Osteoblast (primary cell): ENCODE measurements around the gene KRTAP10-11. TPM values are rescaled to one million over a fixed set of nuclear protein-coding genes. Genes with fewer than 3 reads are reported as not detected.

Experiments used
- DNase-seq: peaks from one replicate; pipeline ENCODE4 v3.0.0; 2011; ENCODE audit warnings: low spot score, mixed read lengths; ENCODE audit not compliant: insufficient read length; ENCODE audit errors: missing footprints
- H2AFZ ChIP-seq: 2 replicates; pipeline ENCODE4 v1.6.0; 2011; ENCODE audit warnings: mild to moderate bottlenecking, low read length
- H3K27ac ChIP-seq: 2 replicates; pipeline ENCODE4 v1.5.1; 2011; ENCODE audit warnings: mild to moderate bottlenecking, low read depth, low read length, moderate library complexity
- H3K27me3 ChIP-seq: 2 replicates; pipeline ENCODE4 v1.6.0; 2012; ENCODE audit warnings: mild to moderate bottlenecking, control low read depth, inconsistent platforms, low read length, moderate library complexity; ENCODE audit not compliant: insufficient read depth
- H3K36me3 ChIP-seq: 2 replicates; pipeline ENCODE4 v1.5.1; 2011; ENCODE audit warnings: mild to moderate bottlenecking, low read length, control low read depth, moderate library complexity; ENCODE audit not compliant: insufficient read depth
- H3K4me1 ChIP-seq: 2 replicates; pipeline ENCODE4 v1.5.1; 2011; ENCODE audit warnings: mild to moderate bottlenecking, low read length, control low read depth, moderate library complexity; ENCODE audit not compliant: insufficient read depth
- H3K4me2 ChIP-seq: 2 replicates; pipeline ENCODE4 v1.6.0; 2011; ENCODE audit warnings: mild to moderate bottlenecking, low read length; ENCODE audit not compliant: insufficient read depth
- H3K4me3 ChIP-seq: fragments of 200-600 bp; sonication (generic); 3 replicates; pipeline ENCODE4 v1.5.1; 2012; ENCODE audit warnings: mild to moderate bottlenecking, low read length, inconsistent platforms; ENCODE audit not compliant: insufficient read depth
- H3K79me2 ChIP-seq: 2 replicates; pipeline ENCODE4 v1.6.0; 2012; ENCODE audit warnings: mild to moderate bottlenecking, low read length, control low read depth, inconsistent platforms; ENCODE audit not compliant: insufficient read depth
- H3K9me3 ChIP-seq: 2 replicates; pipeline ENCODE4 v1.5.1; 2011; ENCODE audit warnings: low read depth, low read length, control low read depth
- H4K20me1 ChIP-seq: 2 replicates; pipeline ENCODE4 v1.6.0; 2012; ENCODE audit warnings: mild to moderate bottlenecking, low read length, control low read depth; ENCODE audit not compliant: insufficient read depth
- total RNA-seq: library from RNA; depleted of rRNA; stranded (reverse); fragments of >200 nt; gene quantifications from 2 replicates; pipeline ENCODE4 v1.2.3, GENCODE V29; 2012
- TF ChIP-seq, protein P1 (sequence below): IDR thresholded peaks from 2 replicates; pipeline ENCODE4 v1.5.1; 2011; ENCODE audit warnings: mild to moderate bottlenecking, low read depth, low read length, moderate library complexity; ENCODE audit errors: extremely low read depth

Gene KRTAP10-11
- total RNA-seq, 1 donor: not detected

DNA sequence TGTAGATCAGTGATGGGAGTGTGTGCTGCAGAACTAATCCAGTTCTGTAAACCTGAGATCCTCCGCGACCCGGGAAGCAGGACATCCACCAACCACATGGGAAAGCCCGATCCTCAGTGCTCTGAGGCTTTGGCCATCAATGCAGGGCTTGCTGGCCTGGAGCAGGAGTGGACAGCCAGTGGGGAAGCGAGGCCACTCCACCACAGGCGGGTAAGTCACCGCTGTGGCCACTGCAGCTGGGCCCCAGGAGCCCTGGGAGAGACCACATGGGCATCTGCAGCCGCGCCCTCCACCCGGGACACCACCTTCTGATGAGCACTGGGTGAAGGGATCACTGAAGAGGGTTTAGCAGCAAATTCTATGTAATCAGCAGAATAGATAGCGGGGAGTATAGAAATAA is 34.9 kb downstream of the KRTAP10-11 start:
- DNase-seq: no peak
- Histone ChIP-seq H4K20me1 (no peaks in the 10 kb centered on the region), H2AFZ (no peak overlapping the region), H3K27me3 (peaks cover 7% of the 10 kb centered on the region), H3K4me1 (no peaks in the 10 kb centered on the region), H3K4me3 (no peak overlapping the region), H3K27ac (no peak overlapping the region), H3K79me2 (no peaks in the 10 kb centered on the region), H3K36me3 (no peaks in the 10 kb centered on the region), H3K4me2 (no peak overlapping the region), H3K9me3 (no peaks in the 10 kb centered on the region)
- TF ChIP-seq, protein P1, sequence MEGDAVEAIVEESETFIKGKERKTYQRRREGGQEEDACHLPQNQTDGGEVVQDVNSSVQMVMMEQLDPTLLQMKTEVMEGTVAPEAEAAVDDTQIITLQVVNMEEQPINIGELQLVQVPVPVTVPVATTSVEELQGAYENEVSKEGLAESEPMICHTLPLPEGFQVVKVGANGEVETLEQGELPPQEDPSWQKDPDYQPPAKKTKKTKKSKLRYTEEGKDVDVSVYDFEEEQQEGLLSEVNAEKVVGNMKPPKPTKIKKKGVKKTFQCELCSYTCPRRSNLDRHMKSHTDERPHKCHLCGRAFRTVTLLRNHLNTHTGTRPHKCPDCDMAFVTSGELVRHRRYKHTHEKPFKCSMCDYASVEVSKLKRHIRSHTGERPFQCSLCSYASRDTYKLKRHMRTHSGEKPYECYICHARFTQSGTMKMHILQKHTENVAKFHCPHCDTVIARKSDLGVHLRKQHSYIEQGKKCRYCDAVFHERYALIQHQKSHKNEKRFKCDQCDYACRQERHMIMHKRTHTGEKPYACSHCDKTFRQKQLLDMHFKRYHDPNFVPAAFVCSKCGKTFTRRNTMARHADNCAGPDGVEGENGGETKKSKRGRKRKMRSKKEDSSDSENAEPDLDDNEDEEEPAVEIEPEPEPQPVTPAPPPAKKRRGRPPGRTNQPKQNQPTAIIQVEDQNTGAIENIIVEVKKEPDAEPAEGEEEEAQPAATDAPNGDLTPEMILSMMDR: no peak

DNA sequence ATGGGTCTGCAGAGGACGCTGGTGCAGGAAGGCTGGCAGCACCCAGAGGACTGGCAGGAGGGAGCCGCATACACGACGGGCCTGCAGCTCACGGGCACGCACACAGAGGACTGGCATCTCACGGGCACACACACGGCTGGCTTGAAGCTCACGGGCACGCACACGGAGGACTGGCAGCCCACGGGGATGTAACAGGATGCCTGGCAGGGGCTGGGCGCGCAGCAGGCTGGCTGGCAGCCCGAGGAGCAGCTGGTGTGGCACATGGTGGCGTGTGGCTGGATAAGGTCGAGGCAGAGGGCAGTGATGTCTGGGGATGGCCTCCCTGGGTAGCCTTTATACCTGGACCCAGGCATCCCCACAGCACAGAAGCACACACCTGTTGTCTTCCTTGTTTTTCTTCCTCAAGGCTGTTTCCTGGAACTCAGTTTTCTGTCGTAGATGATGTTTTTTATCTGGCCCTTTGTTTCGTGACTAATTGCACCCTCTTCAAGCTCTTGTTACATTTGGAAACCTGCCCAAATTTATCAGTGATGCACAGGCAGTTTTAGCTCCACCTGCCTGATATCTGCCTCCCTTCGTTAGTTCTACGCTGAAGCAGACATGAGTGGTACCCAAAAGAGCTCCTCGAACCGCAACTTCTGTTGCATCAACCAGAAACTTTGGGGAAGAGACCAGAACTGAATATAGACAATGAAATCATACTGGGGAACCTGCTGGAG is 35.8 kb downstream of the KRTAP10-11 start, which contains the start of gene KRTAP12-1:
KRTAP12-1 (minus strand) TSS at position 303 of the 719 bp plus-strand sequence; CDS start at position 263, 40 bp downstream.
- Histone ChIP-seq H3K4me2 (no peak within 1 kb of the TSS), H2AFZ (no peak within 1 kb of the TSS), H3K4me3 (no peak within 1 kb of the TSS), H3K27ac (no peak within 1 kb of the TSS), H3K9me3 (no peaks in the 10 kb centered on the region), H3K4me1 (no peaks in the 10 kb centered on the region), H3K36me3 (no peaks in the 10 kb centered on the region), H3K79me2 (no peaks in the 10 kb centered on the region), H3K27me3 (peaks cover 1% of the 10 kb centered on the region), H4K20me1 (no peaks in the 10 kb centered on the region)
- TF ChIP-seq, protein P1: no peak
- DNase-seq: no peak

DNA sequence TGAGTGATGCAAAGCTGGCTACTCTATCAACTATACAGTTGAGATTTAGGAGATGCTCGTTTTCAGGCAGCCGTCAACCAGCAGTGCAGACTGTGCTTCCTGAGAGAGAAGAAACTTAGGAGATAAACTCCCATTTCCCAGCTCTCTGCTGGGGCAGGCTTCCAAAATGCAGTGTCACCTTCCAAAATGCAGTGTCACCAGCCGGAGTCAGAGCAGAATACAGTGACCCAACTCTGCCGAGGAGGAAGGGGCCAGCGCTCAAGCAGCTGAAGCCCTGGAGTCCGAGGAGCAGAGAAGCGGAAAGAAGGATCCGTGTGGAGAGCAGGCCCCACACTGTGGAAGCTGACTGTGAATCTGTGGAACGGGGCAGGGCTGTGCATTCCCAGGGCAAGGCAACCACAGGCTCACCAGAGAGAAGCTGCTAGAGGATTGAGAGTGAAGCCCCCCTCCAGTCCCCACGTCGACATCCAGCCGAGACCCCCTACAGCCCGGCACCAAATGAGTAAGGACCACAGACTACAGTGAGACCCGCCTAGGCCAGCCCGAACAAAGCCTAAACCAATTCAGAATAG is 36.5 kb downstream of the KRTAP10-11 start:
- H3K4me2 ChIP-seq: no peak overlapping the region
- no peaks in the 10 kb centered on the region for H3K79me2 ChIP-seq
- peaks cover 5% of the 10 kb centered on the region for H3K27me3 ChIP-seq
- H3K4me3 ChIP-seq: no peak overlapping the region
- no peak for DNase-seq
- H2AFZ ChIP-seq: no peak overlapping the region
- H4K20me1 ChIP-seq: no peaks in the 10 kb centered on the region
- no peak overlapping the region for H3K27ac ChIP-seq
- H3K9me3 ChIP-seq: no peaks in the 10 kb centered on the region
- no peaks in the 10 kb centered on the region for H3K4me1 ChIP-seq
- TF ChIP-seq, protein P1: no peak
- no peaks in the 10 kb centered on the region for H3K36me3 ChIP-seq

DNA sequence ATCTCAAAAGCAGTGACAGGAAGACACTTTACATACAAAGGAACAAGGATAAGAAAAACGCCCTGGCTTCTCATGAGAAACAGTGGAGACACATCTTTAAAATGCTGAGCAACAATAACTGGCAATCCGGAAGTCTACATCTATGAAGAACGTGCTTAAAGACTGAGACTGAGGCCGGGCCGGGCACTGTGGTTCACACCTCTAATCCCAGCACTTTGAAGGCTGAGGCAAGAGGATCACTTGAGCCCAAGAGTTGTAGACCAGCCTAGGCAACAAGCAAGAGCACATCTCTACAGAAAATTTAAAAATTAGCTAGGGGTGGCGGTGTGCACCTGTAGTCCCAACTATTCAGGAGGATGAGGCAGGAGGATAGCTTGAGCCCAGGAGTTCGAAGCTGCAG is 37.9 kb downstream of the KRTAP10-11 start:
- Histone ChIP-seq H3K79me2 (no peaks in the 10 kb centered on the region), H3K27ac (no peak overlapping the region), H3K4me3 (no peak overlapping the region), H3K27me3 (peaks cover 10% of the 10 kb centered on the region), H3K4me1 (no peaks in the 10 kb centered on the region), H3K4me2 (no peak overlapping the region), H3K9me3 (no peaks in the 10 kb centered on the region), H2AFZ (no peak overlapping the region), H3K36me3 (no peaks in the 10 kb centered on the region), H4K20me1 (no peaks in the 10 kb centered on the region)
- TF ChIP-seq, protein P1: no peak
- DNase-seq: no peak
